K562 (cell line): Measurements from ENCODE around the gene SRC.

ENCODE experiments used
- HNRNPL ChIP-seq: fragments of 200-400 bp; formaldehyde crosslinking; IDR thresholded peaks from 2 replicates; pipeline ENCODE4 v1.6.1; 2017; ENCODE audit warnings: low read depth, mild to moderate bottlenecking, low read length
- JUN ChIP-seq, 2 experiments: sonication (generic) in 1 of 2; formaldehyde crosslinking in 1 of 2; IDR thresholded peaks; 2 replicates each; pipeline versions ENCODE4 v1.6.1 to v1.8.0; 2012 to 2022; ENCODE audit warnings: borderline replicate concordance in 2 of 2, mild to moderate bottlenecking in 2 of 2, improper control_type of control experiment in 1 of 2, low read depth in 1 of 2, low read length in 1 of 2, missing genetic modification reagents in 1 of 2
- STAT5B ChIP-seq: fragments of 250-450 bp; sonication (Bioruptor Pico); IDR thresholded peaks from 2 replicates; pipeline ENCODE4 v1.8.0; 2021; ENCODE audit warnings: mild to moderate bottlenecking, inconsistent platforms
- TAF1 ChIP-seq: IDR thresholded peaks from 2 replicates; pipeline ENCODE4 v1.6.1; 2011; ENCODE audit warnings: mild to moderate bottlenecking, low read length, moderate library complexity; ENCODE audit not compliant: insufficient read depth, control insufficient read depth, severe bottlenecking; ENCODE audit errors: extremely low read depth

- TF ChIP-seq TAF1 (no peak), JUN (IDR thresholded peaks at IDR 0.05; ENCODE audit: borderline replicate concordance, low read depth, low read length) (no peak), JUN (CRISPR knock-in tag; IDR thresholded peaks at IDR 0.05; ENCODE audit: borderline replicate concordance) (no peak), STAT5B (CRISPR knock-in tag) (no peak), HNRNPL (no peak)
Observed at GRCh38 chr20:37316116-37316774, 29.7 kb upstream of the SRC start.
